ENCODE results near the gene CPA2. TPM values are rescaled to one million over a fixed set of nuclear protein-coding genes. Genes with fewer than 3 reads are reported as not detected.

The CPA2 gene
- polyA plus RNA-seq, 1 donor (not counting 4 experiments of a cell fraction or from before 2014, with no cell fraction given) = 0.33 TPM

DNA sequence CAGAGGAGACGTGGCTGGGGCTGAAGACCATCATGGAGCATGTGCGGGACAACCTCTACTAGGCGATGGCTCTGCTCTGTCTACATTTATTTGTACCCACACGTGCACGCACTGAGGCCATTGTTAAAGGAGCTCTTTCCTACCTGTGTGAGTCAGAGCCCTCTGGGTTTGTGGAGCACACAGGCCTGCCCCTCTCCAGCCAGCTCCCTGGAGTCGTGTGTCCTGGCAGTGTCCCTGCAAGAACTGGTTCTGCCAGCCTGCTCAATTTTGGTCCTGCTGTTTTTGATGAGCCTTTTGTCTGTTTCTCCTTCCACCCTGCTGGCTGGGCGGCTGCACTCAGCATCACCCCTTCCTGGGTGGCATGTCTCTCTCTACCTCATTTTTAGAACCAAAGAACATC is 56.0 kb downstream of the CPA2 start:
- peaks cover 4% of the 10 kb centered on the region for H3K4me1 ChIP-seq (ENCODE audit: control insufficient read depth, extremely low read depth, insufficient read depth, low read length)

DNA sequence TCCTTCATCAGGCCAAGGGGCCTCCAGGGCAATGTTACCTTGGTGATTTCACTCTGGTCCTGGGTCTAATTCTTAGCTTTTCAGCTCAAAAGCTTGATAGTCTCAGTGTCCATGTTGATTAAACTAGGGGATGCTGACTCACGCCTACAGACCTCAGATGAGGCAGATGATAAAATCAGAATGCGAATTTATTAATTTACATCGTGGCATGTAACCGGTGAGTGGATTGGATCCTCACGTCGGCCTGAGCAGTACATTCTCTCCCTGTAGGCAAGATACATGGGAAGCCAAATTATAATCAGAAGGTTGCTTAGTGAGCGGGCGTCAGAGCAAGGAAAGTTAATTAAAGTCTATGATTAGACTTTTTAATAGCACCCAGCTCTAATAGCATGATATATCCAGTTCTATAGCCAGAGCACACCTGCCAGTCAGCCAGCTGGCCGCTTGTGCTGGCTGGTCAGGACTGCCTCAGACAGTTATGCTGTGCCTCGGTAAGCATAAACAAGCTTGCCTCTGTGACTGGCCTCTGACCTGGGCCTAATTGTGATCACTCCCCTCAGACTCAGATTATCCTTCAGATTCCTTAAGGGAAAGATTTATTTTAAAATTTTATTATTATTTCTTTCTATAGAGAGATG is 57.8 kb downstream of the CPA2 start:
- DNase-seq (ENCODE audit: low read depth, low spot score) = no peak

More for the DNA sequence above, 56.0 kb downstream of the CPA2 start:
- Histone ChIP-seq H3K9ac (ENCODE audit: control insufficient read depth, extremely low read depth, insufficient read depth, low read length) (no peak overlapping the region), H3K4me3 (ENCODE audit: control insufficient read depth in 2 of 3, extremely low read depth in 1 of 3, insufficient read depth in 2 of 3, low read depth in 1 of 3, low read length in 3 of 3) (no peak overlapping the region), H3K79me2 (ENCODE audit: control insufficient read depth, insufficient read depth, low read length) (no peaks in the 10 kb centered on the region), H3K4me2 (ENCODE audit: control insufficient read depth, extremely low read depth, insufficient read depth, low read depth, low read length) (no peak overlapping the region), H3K9me3 (ENCODE audit: control insufficient read depth, low read depth, low read length) (no peaks in the 10 kb centered on the region), H3K27ac (ENCODE audit: control insufficient read depth, insufficient read depth, low read length) (no peak overlapping the region), H2AFZ (ENCODE audit: control insufficient read depth, low read length) (no peak overlapping the region), H3K27me3 (ENCODE audit: control insufficient read depth, extremely low read depth, insufficient read depth, low read length) (no peaks in the 10 kb centered on the region), H3K9me1 (ENCODE audit: control insufficient read depth, extremely low read depth, insufficient read depth, low read length) (no peaks in the 10 kb centered on the region), H4K20me1 (ENCODE audit: control insufficient read depth, extremely low read depth, insufficient read depth, low read length) (no peaks in the 10 kb centered on the region), H3K36me3 (ENCODE audit: control insufficient read depth in 2 of 2, extremely low read depth in 1 of 2, insufficient read depth in 2 of 2, low read length in 2 of 2) (peaks cover 15 to 24% of the 10 kb centered on the region in 2 experiments)
- TF ChIP-seq CTCF (optimal IDR thresholded peaks at IDR 0.05 in 1 of 3, IDR thresholded peaks at IDR 0.05 in 1 of 3, conservative IDR thresholded peaks at IDR 0.05 in 1 of 3; ENCODE audit: extremely low read depth in 1 of 3, insufficient read depth in 2 of 3, low read length in 3 of 3) = no peak
- no peak for TF ChIP-seq EZH2 (IDR thresholded peaks at IDR 0.05; ENCODE audit: low read length)
- no peak for DNase-seq (ENCODE audit: low read depth, low spot score)
- dilution Hi-C loops (cut with MboI; ENCODE audit: extremely low pct_ligation_motif_present, low sequenced_read_pairs) = no loop called here
- FAIRE-seq = peak; percentile 67

More for the DNA sequence above, 57.8 kb downstream of the CPA2 start:
- H3K9me3 ChIP-seq (ENCODE audit: control insufficient read depth, low read depth, low read length) = no peaks in the 10 kb centered on the region
- peaks cover 4% of the 10 kb centered on the region for H3K4me1 ChIP-seq (ENCODE audit: control insufficient read depth, extremely low read depth, insufficient read depth, low read length)
- H4K20me1 ChIP-seq (ENCODE audit: control insufficient read depth, extremely low read depth, insufficient read depth, low read length) = no peaks in the 10 kb centered on the region
- no peak overlapping the region for H3K4me2 ChIP-seq (ENCODE audit: control insufficient read depth, extremely low read depth, insufficient read depth, low read depth, low read length)
- H3K4me3 ChIP-seq (ENCODE audit: control insufficient read depth in 2 of 3, extremely low read depth in 1 of 3, insufficient read depth in 2 of 3, low read depth in 1 of 3, low read length in 3 of 3) = no peak overlapping the region
- H3K36me3 ChIP-seq (ENCODE audit: control insufficient read depth in 2 of 2, extremely low read depth in 1 of 2, insufficient read depth in 2 of 2, low read length in 2 of 2) = peaks cover 7 to 15% of the 10 kb centered on the region in 2 experiments
- H3K27me3 ChIP-seq (ENCODE audit: control insufficient read depth, extremely low read depth, insufficient read depth, low read length) = no peaks in the 10 kb centered on the region
- H2AFZ ChIP-seq (ENCODE audit: control insufficient read depth, low read length) = no peak overlapping the region
- no peak for FAIRE-seq
- no peak overlapping the region for H3K27ac ChIP-seq (ENCODE audit: control insufficient read depth, insufficient read depth, low read length)
- no peaks in the 10 kb centered on the region for H3K79me2 ChIP-seq (ENCODE audit: control insufficient read depth, insufficient read depth, low read length)
- TF ChIP-seq CTCF (optimal IDR thresholded peaks at IDR 0.05 in 1 of 3, IDR thresholded peaks at IDR 0.05 in 1 of 3, conservative IDR thresholded peaks at IDR 0.05 in 1 of 3; ENCODE audit: extremely low read depth in 1 of 3, insufficient read depth in 2 of 3, low read length in 3 of 3) = no peak
- TF ChIP-seq EZH2 (IDR thresholded peaks at IDR 0.05; ENCODE audit: low read length) = no peak
- no peaks in the 10 kb centered on the region for H3K9me1 ChIP-seq (ENCODE audit: control insufficient read depth, extremely low read depth, insufficient read depth, low read length)
- dilution Hi-C loops (cut with MboI; ENCODE audit: extremely low pct_ligation_motif_present, low sequenced_read_pairs) = no loop called here
- no peak overlapping the region for H3K9ac ChIP-seq (ENCODE audit: control insufficient read depth, extremely low read depth, insufficient read depth, low read length)

All from keratinocyte (primary cell).